Putamen (tissue), 1 donor: Measurements from ENCODE around the gene UXS1.
A peak's percentile ranks its signal among the peaks of the same experiment; 100 is the strongest.

Experiments
- DNase-seq: peaks from one replicate; pipeline ENCODE4 v3.0.0-alpha.2; 2016; ENCODE audit warnings: low spot score

The UXS1 gene

DNA sequence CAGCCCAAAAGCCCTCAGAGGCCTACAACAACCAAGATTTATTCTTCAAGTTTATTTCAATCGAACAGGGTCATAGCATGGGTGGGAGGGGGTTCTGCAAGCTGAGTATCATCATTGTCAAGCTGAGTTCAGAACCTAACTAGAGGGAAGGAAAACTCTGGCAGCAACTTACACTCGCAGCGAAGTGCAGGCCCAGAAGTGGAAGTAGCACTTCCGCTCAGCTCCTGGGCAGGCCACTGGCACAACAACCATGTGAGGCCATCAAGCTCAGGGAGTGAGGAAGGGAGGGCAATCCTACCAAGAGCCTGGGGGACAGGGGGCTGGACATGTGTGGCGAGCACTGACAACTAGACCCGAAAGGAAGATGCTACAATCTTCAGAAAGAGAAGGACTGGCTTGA lies 4.8 kb downstream of the UXS1 start:
- DNase-seq, result peak; percentile 15

DNA sequence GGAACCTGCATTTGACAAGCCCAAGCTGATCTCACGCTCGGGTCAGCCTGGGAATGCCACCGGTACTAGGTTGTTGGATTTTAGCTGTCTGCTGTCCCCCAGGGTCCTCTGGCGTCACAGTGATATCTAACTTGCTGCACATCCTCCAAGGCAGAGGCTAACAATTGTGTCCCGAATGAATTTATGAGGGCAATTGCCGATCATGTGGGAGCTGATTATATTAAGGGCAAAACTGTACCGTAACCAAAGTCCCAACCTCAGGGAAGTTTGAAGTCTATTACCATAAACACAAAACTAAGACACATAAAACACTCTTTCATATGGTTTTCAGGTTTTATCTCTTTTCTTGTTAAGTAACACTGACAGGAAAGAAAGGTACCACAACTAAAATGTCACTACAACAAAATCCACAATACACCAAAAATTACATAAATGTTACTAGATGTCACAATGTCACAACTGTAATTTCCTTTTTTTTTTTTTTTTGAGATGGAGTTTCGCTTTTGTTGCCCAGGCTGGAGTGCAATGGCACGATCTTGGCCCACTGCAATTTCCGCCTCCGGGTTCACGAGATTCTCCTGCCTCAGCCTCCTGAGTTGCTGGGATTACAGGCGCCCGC lies 6.7 kb downstream of the UXS1 start:
- no peak for DNase-seq

DNA sequence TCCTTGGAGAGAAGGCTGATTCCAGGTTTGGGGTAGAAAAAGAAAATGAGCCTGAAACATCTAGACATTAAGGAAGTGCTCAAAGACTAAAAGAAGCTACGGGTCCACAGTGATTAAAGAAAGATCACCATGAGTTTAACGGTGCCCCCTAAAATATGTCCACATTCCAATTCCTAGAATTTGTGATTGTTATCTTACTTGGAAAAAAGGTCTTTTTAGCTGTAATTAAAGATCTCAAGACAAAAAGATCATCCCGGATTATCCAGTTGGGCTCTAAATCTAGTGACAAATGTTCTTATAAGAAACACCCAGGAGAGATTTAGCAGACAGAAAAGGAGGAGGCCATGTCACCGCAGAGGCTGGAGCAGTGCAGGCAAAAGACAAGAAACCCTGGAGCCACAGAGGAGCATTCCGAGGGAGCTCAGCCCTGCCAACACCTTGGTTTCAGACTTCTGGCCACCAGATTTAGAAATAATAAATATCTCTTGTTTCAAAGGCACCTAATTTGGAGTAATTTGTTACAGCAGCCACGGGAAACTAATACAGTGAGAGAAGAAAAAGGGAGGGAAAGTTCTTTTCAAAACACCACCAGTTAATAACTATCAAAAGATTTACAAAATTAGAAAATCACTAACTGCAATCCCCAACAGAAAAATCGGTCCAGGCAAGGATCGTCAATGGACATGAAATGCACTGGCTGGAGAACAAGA lies 8.5 kb downstream of the UXS1 start:
- DNase-seq, result no peak

DNA sequence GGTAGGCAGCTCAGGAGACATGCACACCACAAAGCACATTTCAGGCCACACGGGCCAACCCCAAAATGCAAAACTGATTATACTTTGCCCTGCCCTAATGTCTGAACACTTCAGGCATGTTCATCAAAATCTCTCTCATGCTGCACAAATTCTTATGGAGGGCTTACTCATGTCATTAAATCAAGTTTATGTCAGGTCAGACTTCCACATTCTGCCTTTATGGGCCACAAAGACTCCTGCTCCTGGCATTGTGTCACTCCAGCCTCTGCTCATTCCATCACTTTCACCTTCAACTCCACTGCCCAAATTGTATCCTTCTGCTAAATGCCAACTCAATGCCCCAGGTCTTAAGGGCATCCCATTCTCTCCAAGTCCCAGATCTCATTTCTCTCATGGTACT lies 9.2 kb downstream of the UXS1 start:
- DNase-seq, result no peak

- DNase-seq, result no peak
Observed at GRCh38 chr2:106184394-106184793, 9.7 kb downstream of the UXS1 start.

GRCh38 chr2:106183101-106183696 lies 10.9 kb downstream of the UXS1 start:
- DNase-seq, result peak; percentile 22

GRCh38 chr2:106181064-106181463 lies 13.0 kb downstream of the UXS1 start:
- DNase-seq, result no peak

- no peak for DNase-seq
Observed at GRCh38 chr2:106180602-106181001, 13.5 kb downstream of the UXS1 start.

DNA sequence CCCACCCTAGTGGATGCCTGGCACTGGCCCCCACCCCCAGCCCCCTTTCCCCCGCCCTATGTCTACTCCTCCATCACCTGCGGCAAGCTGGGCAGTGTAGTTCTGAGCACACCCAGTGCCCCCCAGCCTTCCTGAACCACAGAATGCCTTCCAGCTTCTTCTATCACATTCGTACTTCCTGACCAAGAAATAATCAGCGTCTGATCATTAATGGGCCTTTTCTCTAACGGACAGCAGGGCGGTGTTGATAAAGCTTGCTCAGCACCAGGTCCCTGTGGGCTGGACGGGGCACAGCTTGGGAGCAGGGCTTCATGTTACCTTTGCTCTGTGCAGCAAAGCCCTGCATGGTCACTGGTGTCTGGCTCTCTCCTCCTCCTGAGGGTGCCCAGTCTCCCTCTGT lies 15.4 kb downstream of the UXS1 start:
- DNase-seq, result no peak

DNA sequence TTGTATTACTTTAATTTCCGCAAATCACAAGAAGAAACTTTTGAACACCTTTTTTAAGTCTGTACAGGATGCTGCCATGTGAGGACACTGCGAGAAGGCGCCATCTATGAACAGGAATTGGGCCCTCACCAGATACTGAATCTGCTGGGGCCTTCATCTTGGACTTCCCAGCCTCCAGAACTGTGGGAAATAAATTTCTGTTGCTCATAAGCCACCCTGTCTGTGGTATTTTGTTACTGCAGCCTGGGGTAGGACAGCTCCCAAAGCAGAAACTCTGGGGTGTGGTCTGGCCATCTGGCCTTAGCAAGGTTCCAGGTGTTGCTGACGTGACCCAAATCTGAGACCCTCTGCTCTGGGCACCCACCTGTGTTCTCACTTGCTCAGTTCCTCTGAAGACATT lies 16.5 kb downstream of the UXS1 start:
- no peak for DNase-seq

DNA sequence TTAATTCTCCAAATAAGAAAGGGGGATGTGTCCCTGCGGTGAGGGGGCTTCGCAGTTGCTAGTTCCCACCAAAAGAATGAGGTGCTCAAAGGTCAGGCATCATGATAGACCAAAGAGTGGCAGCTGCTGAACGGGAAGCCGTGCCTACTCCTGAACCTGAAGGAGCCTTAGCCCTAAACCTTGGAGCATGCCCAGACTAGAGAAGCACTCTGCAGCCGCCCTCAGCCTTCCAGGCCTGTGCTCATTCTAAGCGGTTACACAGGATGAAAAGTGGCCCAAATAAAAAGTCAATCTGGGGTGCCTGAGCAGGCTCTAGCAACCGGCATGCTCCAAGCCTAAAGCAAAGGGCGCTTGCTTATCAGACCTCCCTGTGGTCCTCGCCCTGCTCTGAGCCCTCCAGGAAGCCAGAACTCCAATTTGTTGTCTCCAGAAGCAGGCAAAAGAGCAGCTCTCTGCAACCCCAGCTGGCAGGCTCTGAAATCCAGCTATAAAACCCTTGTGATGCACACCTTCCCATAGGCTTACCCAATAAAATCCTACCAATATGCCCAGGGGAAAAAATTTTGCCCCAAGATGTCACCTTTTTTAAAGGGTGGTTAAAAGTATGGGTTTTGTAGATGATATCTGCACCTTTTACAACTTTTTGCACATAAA lies 17.5 kb downstream of the UXS1 start:
- DNase-seq, result no peak

DNA sequence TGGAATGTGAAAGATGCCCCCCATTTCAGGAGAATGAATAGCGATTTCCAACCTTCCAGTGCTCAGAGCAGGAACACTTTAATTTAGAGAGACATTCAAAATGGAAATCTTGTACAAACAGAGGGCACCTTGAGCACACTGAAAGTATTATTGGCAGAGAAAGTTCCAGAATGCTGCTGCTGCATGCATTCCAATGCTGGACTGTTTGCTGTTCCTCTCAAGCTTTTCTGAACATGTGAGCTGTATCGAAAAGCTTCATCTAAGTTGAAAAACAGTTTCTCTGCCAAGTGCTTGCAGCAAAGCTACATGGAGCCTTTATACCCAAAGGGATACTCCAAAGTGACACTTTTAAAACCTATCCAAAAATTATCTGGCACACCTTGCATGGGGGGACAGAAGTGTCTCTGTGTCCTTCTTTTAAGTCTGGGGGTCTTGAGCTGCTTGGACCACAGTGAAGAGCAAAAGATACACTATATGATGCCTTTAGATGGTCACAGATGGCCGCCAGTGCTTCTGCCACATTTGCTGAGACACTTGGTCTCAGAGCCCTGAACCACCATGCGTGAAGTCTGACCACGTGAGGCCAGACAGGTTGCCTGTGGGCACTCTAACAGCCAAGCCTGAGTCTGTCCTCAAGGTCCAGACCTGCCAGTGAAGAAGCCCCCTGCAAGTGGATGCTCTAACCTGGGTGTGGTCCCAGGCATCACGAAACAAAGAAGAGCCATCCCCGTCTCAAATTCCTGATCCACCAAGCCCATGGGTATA lies 18.8 kb downstream of the UXS1 start:
- DNase-seq, result no peak

DNA sequence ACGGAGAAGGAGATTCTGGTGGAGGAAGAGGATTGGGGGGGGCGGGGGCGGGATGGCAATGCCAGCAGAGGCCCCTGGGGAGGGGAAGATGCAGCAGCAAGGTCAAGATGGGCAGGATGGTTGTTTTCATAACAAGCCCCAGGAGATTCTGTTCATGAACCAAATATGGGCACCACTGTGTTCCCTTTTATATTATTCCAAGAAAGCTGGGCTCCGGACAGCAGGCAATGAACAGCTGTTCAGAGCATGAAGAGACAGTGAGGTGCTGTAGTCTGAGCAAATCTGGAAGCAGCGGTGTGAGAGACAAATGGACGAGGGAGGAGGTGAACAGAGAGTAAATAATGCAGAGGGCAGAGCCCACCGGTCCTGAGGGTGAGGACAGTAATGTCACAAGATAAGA lies 20.0 kb downstream of the UXS1 start:
- DNase-seq, result no peak

GRCh38 chr2:106172649-106173048 lies 21.5 kb downstream of the UXS1 start:
- no peak for DNase-seq

DNA sequence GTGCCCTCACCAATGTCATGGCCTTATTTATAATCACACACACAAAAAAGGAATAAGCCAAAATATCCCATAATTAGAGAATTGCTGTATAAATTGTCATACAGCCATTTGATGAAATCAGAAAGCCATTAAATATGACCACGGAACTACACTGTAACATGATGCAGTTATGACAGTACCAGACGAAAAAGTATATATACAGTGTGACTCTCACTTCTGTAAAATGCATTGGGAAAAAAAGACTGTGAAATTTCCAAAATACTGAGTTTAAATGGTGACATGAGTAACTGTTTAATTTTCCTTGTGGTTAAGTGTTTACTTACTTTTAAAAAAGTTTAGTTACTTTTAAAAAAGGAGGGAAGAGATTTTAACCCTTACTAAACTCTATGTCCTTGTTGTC lies 25.4 kb downstream of the UXS1 start:
- DNase-seq, result no peak

DNA sequence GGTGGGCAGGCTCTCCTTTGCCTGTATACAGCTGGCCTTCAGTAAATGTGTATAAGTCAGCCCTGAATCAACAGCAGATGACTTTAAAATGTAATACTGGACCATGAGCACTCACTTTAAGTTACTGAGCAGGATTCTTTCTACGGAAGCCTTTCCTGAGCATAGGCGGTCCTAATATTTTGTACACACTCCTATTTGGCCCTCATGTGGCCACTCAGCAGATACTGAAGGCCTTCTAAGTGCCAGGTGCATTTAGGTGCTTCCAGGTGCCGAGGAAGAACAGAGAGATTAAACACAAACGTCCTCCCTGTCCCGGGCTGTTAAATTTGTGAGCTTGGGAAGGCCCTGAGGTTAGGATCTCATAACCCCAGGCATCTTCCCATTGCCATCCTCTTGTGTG lies 27.0 kb downstream of the UXS1 start:
- no peak for DNase-seq

GRCh38 chr2:106165561-106165960 lies 28.5 kb downstream of the UXS1 start:
- DNase-seq, result no peak

DNA sequence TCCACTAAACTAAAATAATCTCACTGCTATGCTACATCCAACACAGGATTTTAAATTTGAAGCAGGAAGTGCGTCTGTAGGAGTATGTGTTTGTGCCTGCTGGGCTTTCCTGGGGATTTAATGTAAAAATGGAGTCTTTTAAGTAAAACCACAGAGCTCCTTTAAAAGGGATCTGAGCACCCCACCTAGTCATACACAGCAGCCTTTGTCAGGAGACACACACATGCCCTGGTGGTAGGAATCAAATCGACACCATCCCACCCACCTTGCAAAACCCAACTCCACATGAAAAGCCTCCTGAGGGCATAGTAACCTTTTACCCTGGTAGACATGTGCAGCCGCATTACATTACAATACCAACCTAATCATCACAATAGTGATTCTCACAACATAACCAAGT lies 29.1 kb downstream of the UXS1 start:
- DNase-seq, result no peak

DNA sequence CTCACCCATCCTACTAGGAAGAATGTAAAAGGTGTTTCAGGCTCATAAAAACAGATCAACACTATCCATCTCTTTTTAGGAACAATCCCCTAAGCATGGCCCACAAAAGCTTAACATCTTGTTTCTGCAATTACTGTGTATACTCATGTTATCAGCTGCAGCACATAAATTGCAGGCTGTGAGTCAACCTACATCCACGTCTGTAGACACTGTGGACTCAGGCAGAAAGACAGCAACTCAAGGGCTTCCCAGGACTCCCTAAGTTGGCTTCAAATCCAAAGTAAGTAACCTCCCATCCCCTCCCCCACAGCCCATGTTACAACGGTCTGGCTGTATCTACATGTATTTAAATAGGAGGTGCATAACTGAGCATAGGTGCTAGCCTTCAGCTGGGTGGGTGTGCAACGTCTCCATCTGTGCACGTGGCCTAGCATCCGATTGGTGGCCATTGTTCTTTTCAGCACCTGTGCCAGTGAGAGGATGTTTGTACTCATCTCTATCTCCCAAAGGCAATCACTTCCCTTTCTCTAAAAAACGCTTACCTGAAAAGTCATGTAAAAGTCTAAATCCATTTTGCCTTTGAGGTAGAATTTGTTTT lies 30.1 kb downstream of the UXS1 start:
- DNase-seq, result no peak

DNA sequence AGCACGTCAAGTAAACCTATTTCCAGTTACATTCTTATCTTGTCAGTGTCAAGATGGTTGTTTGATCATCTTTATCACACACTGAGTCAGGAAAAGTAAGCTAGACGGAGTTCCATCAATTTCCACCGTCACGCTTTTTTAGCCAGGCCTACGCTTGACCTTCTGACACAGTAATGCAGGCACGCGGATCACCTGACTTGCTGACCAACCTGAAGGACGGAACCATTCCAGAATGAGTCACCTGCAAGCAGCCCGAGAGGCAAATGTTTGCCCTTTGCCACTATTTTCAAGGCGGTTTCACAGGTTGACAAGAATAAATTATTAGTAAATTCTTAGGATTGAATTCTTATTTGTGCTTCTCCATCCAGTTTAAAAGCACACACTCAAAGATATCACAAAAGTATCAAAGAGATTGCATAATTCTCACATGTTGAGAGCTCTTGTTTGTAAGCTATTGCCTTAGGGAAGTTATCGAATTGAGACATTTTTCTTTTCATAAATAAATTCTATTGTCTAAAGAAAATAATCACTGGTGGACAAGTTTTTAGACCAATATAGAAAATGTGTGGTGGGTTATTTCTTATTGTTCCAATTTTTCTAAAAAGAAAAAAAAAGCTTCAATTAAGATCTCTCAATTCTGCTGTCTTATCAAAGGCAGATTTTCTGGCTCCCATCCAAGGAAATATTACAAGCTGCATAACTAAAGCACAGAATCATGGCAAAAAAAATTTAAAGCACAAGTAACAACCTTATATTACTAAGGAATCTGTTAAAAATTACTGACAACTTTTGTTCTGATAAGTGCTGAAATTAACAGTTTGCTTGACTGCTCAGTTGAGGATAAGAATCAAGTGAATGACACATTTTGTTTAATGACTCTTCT lies 31.9 kb downstream of the UXS1 start:
- peak; percentile 25 for DNase-seq

DNA sequence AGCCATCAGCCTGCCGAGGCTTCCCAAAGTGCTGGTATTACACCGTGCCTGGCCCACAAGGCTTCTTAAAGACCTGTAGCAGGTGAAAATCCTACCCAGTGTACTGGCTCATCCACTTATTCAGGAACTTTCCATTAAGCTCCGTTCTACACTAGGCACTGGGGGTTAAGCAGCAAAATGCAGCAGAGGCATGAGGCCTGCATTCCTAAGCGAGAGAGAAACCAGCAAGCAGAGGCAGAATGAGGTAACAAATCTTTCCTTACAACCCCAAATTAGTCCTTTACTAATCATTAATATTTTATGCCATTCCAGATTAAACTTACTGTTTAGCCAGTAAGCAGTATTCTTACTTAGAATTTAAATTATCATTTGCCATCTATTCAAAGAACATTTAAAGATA lies 32.8 kb downstream of the UXS1 start:
- no peak for DNase-seq
